NOMO-1 (cell line): Measurements from ENCODE around the gene SCN10A.

Experiments used
- DNase-seq, 2 experiments: peaks; one replicate each; lab custom pipeline; 2025; ENCODE audit not compliant: unreplicated experiment in 2 of 2; lab: John Stamatoyannopoulos, UW

Gene SCN10A

DNA sequence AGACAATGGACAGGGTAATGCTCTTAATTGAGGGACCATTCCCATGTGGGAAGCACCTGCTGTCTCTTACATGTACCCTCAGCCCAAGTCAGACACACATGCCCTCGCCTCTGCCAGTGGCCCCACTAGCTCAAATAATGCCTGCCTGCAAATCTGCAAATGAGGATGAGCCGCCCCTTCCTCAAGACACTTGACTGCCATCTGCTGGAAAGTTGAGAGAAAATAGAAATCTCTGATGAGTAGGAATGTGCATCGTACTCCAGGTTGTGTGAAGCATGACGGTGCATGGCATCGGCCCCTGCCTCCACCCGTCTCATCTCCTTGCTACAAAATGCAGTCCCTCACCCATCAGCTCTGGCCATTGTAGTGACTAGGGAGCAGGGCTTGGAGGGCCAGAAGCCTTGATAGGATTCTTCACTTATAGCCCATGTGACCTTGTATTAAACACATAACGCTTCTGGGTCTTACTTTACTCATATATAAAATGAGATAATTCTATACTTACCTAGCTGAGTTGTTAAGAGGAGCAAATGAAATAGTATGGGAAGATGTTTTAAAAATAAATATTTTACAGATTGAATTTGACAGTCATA lies 160.2 kb downstream of the SCN10A start:
- peak; percentile 30 to 47 for DNase-seq

DNA sequence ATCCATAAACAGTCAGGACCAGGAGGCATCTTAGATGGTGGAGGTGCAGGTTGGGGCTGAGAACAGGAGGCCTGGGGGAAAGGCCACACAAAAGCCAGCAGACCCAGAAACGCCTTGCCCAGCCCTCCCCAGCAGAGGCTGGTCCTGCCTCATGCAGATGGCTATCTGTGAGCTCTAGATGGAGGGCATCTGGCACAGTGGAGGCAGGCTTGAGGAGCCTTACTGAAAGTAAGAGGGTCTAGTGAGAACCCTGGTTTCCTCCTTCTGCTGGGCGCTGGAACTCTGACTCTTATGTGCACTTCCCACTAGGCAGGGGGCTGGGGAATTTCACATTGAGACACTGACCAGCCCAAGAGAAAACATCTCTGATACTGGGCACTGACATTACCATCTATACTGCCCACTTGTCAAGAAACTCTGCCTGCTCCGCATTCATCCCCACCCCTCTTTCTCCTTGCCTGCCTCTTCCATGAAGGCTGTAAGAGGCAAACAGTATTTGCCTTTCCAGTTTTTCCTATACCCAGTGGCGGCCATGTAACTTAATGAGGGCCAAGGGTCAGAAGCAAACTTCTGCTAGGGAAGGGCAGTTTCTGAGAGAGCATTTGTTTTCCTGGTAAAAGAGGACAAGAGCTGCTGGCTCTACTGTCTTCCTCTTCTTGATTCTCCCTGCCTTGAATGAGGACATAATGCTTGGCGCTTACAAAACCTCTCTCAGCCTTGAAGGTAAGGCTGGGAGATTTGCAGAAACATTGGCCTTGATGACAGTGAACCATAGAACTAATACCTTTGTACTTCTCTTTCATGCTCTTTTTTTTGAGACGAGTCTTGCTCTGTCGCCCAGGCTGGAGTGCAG lies 162.1 kb downstream of the SCN10A start:
- DNase-seq: peak; percentile 4 to 7

DNA sequence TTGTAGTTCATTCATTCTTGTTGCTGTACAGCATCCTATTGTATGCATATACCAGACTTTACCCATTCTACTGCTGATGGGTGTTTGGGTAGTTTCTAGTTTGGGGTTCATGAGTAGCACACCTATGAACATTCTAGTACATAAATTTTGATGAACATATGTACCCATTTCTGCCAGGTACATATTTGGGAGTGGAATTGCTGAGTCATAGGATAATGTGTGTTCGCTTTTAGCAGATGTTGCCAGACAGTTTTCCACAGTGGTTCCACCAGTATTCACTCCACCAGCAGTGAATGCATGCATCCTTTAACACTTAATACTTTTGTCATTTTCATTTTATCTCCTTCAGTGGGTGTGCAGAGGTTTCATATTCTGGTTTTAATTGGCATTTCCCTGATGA lies 163.1 kb downstream of the SCN10A start:
- no peak for DNase-seq

DNA sequence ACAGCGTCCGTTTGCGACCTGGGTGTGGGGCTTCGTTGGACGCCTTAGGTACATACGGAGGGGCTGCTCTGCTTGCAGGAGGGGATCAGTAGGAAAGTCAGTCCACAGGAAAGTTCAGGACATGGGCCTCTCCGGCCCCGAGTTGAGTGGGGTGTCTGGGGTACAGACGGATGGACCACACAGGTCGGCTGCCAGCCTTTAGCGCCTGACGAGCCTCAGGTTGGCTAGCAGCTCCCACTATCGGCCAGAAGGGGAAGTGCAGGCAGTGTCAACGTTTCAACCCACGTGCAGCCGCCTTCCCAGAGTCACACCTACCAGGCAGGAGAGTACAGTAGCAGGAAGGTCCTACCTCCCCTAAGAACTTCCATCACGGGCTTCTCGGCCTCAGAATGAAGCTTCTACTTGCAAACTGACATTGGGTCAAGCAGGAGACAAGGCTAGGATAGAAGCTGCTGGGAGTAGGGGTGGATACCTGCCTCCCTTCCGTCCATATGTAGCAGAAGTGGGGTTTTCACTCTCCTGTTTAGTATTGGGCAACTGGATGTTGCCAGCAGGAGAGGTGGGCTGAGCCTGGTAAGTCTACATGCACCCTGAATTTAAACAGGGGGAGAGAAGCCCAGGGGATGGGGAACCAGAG lies 164.7 kb downstream of the SCN10A start:
- peak; percentile 33 to 48 for DNase-seq

DNA sequence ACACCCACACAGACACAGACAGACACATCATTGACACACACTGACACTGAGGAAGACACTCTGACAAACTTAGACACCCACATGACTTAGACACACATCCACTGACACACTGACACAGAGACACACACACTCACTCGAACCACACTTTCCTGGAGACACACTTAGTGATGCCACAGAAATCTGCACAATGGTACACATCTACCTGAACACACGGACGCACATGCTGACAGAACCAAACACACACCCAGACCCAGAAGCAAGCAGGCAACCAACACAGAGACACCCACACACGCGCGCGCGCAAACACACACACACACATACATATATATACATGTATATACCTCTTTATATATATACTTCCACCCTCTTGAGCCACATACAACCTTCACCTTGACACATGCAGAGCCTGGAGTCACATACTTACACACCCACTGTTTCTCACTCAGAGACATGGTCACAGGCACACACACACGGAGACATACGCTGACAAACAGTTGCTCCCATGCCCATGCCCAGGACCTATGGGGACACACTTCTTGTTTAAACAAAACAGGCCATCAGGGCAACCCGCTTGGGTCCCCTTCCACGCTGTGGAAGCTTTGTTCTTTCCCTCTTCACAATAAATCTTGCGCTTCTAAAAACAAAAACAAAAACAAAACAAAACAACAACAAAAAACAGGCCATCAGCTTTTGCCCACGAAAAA lies 165.6 kb downstream of the SCN10A start:
- no peak for DNase-seq

DNA sequence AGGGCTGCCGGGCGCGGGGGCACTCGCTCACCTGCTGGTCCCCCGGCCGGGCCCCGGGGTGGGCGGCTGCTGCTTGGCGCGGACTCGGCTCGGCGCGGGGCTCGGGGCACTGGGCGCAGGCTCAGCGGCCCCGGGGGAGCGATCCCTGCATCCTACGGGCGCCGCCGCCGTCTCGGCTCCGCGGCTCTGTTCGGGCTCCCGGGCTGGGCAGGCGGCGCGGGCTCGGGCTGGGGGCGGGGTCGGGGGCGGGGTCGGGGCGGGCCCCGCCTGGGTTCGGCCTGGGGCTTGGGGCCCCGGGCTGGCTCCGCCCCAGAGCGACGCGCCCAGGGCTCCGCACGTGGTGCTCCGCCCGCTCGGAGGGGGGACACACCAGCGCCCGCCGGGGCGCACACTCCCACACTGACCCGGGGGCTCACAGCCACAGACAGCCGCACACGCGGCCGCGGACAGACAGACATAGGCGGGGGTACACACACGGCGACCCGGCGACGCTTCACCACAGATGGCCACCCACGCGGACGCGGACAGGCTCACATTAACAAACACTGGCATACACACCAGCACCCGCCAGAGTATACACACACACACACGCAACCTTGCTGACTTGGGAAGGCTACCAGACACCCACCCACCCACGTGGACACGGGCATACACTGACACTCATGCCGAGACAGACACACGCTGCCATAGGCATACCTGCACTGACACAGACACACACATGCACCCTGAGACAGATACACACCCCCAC lies 166.3 kb downstream of the SCN10A start, which contains the start of gene SCN5A:
Gene SCN5A, minus strand, starts transcription at position 188 of the 748 bp plus-strand sequence. CDS start 16,380 bp downstream, outside the sequence.
- DNase-seq: peak; percentile 19 to 44

DNA sequence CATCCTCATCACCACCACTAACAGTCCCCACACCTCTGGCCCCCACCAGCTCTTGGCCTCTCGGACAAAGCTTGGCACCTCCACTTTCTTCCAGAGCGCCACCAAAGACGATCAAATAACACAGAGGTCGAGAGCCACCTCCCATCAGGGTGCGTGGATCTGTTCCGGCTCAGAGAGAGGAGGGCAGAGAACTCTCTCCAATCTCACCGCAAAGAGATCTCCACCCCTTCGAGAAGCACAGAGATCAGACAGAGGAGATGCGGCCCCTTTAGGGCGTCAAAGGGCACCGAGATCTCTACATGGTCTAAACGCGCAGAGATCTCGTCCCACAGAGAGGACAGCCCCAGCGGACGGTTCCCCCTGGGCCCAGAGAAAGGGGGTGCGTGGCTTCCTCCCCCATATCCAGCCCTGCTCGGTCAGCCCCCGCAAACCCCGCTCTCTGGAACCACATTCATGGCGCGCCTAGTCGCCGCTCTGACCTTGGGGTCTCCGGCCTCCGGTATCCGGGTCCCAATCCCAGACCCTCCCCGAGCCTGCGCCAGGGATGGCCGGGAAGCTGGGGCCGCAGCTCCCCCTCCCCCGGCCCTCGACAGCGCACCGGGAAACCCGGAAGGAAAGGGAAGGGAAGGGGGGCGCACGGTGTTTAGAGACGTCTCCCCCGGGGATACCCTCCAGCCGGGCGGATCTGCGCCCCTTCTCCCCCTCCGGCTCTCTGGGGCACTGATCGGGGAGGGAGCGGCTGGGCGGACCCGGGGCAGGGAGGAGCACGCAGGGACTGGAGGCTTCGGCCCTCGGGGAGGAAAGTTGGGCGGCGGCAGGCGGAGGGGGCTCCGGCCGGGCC lies 167.1 kb downstream of the SCN10A start:
- DNase-seq: no peak

DNA sequence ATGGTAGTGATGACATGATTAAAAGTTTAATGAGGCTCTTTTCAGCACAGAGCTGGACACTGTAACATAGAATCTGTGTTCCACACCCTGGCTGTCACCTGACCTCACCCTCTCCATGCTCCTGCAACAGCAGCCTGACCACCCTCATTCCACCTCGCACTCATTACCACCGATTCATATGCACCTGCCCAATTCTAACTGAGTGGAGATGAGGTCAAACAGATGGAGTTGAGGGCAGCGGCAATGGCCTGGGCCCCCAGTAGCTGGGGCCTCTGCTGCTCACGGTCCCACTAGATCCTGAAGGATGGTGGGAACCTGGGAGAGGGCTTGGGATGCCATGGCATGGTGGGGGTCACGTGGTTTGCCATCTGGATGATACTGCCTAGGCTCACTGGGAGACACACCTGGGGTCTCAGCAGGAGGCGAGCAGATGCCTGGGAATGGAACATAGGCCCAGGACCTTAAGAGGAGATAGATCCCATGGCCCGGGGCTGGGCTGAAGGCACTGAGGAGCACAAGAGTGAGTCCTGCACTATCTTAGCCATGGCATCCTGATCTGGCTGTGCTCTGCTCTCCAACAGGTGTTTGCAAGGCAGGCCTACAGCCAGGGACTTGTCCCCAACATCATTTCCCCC lies 167.9 kb downstream of the SCN10A start:
- DNase-seq: no peak

DNA sequence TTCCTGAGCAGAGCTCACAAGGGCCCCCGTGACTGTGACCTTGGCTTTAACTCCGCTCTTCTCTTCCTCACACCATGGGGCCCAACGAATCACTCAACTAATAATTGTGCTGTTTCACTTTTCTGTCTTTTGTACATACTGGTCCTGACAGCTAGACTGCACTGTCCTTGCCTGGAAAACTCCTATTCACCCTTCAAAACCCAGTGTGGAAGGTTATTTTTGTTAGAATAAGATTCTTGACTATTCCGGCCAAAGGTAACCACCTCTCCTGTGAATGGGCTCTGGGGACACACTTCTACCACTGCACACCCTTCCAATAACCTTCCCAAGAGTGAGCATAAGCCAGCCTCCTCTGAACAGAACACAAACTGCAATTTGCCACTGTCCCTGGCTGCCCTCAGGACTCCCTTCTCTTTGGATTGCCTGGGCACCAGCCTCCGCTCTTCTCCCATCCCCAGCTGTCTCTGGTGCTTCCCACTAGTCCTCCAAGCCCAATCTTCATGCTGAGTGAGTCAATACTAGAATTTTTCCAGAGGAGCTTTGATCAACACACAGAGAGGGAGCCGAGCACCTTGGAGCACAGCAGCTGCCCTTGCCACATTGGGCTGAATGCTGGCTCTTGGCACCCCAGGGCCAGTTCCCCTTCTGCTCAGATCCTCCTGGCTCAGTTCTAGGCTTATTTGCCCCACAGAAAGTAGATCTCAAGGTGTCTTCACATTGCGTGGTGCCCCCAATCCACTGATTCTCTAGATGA lies 168.6 kb downstream of the SCN10A start:
- DNase-seq: no peak
